GM18858 (cell line): ENCODE data around the gene RILP.

ENCODE experiments used
- ATAC-seq: cut with Tn5 transposase; IDR thresholded peaks from one replicate; pipeline ENCODE4 v1.9.1; 2021; ENCODE audit not compliant: unreplicated experiment

Gene RILP

DNA sequence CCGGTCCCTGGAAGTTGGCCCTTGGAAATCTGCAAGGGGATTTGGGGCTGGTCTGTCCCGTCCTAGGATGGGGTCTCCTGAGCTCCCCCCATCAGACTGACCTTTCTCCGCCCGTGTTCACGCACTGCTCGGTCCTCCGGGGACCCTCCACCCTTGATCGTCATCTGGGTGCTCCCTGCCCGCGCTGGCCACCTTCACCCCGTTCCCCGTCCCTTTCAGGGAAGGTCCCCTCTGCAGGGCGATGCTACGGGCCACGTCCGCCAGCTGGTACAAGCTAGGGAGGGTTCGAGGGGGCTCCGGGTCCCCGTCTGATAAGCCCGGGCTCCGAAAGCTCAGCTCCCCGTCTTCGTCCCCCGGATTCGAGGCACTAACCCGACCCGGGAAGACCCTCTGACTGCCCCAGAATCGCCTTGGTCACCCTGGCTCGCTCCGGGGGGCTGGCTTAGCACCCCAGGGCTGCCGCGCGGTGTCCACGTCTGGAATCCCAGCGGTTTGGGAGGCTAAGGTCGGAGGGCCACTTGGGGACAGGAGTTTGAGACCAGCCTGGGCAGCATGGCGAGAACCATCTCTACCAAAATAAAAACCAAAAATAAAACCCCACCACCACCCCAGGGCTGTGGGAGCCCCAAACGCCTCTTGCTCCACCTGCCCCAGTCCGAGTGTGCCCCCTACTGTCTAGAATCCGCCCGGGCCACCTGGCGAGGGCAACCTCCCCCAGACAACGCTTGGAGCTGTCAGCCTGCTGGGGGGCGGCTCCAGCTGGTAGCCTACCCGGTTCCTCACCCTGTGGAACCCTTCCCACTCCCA, 20.0 kb downstream of the RILP start:
- ATAC-seq = no peak

GRCh38 chr17:1628856-1629503, 20.7 kb downstream of the RILP start:
- no peak for ATAC-seq

GRCh38 chr17:1627982-1628855, 21.4 kb downstream of the RILP start, which contains the start of gene SLC43A2:
Gene SLC43A2 (minus strand): TSS chr17:1628834. CDS start chr17:1627874, 960 bp downstream.
- ATAC-seq = no peak

DNA sequence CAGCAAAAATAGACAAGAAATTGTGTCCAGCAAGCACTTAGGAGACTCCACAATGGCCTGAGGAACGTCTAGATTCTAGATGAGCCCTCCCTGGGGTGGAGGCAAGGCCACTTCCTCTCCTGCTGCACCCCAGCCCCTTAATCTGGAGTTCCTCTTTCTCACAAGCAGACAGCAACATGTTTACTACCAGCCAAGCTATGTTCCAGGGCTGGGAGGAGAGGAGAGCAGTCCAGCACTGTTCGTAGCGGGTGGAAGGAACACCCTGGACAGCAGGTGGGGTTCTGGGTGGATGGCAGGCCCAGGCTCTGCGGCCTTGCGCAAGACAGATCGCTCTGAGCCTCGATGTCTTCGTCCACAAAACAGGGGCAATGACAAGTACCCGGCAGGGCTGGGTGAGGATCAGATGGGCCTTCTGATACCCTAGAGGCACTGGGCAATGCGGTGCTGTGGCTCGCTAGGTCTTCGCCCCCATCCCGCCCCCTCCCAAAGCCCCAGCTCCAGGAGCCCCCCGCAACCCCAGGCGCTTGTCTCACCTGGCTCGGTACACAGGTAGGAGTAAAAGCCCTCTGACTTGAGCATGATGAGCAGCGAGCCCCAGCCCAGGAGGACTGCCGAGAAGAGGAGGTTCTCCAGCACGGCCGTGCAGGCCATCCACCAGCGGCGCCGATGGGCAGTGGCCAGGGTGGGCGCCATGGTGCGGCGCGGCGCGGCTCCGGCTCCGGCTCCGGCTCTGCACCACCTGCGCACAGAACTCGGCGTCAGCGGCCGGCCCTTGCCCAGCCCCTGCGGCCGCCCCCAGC, 22.3 kb downstream of the RILP start:
- ATAC-seq = no peak

DNA sequence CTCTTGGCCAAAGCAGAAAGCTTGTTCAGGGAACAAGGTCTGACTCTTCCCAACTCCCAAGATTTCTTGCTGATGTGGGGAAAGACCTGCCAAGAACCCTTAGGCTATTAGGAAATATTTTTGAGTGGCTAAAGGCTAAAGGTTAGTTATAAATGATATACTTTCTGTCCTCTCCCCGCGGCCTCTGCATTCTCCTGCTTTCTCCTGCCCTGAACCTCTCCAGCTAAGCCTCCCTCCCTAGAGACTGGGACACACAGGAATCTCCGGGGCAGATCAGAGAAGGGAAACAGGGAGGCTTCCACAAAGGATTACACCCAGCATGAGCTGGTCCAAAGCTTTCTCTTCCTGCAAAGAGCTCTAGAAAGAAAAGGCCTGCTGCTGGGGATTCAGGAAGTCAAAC, 23.3 kb downstream of the RILP start:
- no peak for ATAC-seq

GRCh38 chr17:1625581-1625980, 24.1 kb downstream of the RILP start:
- no peak for ATAC-seq

- no peak for ATAC-seq
Measured at GRCh38 chr17:1625053-1625452, 24.6 kb downstream of the RILP start.

DNA sequence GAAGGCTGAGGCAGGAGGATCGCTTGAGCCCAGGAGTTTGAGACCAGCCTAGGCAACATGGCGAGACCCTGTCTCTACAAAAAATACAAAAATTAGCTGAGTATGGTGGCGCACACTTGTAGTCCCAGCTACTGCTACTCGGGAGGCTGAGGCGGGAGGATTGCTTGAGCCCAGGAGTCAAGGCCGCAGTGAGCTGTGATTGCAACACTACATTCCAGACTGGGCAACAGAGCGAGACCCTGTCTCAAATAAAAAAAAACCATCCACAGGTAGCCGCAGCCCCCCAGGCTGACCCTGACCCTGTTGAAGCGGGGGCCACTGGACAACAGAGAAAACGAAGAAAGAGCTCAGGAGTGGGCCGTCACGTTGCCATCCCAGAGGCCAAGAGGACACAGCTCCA, 25.0 kb downstream of the RILP start:
- ATAC-seq = no peak

GRCh38 chr17:1623057-1623630, 26.5 kb downstream of the RILP start:
- ATAC-seq = no peak

DNA sequence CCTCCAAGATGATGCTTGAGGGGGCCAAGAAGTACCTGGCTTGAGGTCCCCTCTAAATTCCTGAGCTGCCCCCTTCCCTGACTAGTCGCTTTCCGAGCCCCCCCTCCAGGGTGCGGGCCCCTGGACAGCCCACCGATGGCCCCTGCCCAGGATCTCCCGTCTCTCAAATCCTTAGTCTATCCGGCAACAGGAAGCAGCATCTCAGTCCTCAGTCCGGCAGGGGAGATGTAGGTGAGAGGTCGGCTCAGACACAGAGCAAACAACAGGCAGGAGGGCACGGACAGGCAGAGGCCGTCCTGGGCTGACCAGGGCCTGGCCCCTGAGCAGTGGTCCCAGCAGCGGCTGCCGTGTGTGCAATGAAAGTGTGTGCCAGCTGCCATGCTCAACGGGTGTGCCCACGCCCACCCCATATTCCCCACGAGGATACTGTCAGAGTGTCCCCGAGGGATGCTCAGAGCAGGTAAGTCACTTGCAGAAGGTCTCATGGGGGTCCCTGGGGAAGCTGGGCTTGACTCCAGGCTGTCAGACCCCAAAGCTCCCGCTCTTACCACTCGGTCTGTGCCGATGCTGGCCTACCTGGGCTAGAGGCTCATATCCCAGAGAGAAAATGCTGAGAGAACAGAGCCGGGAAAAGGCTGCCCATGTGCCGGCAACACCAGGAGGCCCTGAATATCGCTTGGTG, 28.3 kb downstream of the RILP start:
- ATAC-seq = no peak

- ATAC-seq = no peak
Measured at GRCh38 chr17:1620486-1620885, 29.2 kb downstream of the RILP start.

DNA sequence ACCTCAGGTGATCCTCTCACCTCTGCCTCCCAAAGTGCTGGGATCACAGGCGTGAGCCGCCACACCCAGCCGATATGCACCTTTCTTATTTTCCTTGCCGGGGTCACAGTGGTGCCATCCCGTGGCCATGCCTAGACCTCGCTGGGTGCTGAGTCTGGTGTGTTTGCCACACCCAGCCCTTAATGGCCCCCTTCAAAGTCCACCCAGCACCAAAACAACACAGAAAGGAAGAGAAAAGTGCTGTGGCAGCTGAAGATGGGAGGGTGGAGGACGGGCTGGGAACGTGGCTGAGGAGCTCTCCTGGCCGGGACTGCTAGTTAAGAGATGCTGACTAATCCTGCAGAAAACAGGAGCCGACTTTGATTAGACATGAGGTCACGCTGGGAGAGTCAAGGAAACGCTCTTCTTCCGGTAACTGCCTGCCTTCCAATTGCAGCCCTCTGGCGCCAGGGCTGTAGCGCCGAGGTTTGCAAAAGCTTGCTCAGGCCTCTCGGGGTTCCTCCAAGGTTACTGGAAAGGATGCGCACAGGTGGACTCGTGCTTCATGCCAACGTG, 32.0 kb downstream of the RILP start:
- no peak for ATAC-seq

GRCh38 chr17:1616101-1616500, 33.6 kb downstream of the RILP start:
- no peak for ATAC-seq

GRCh38 chr17:1612400-1612799, 37.3 kb downstream of the RILP start:
- no peak for ATAC-seq

GRCh38 chr17:1611715-1612114, 38.0 kb downstream of the RILP start:
- no peak for ATAC-seq

GRCh38 chr17:1608676-1609075, 41.0 kb downstream of the RILP start:
- no peak for ATAC-seq

DNA sequence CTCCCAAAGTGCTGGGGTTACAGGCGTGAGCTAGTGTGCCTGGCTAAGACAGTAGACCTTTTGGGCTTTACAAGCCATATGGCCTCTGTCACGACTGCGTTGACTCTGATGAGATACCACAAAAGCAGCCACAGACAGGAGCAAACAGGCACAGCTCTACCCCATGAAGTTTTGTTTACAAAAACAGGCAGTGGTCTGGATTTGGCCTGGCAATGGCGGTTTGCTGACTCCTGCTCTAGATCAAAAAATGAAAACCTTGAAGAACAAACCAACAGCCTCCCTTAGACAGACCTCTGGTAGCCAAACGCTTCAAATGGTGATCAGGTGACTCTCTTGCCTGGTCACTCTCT, 41.7 kb downstream of the RILP start:
- no peak for ATAC-seq

GRCh38 chr17:1606352-1606985, 43.2 kb downstream of the RILP start:
- no peak for ATAC-seq

GRCh38 chr17:1605681-1606351, 43.9 kb downstream of the RILP start:
- no peak for ATAC-seq
